Stimulated activated CD4-positive, alpha-beta T cell treated with anti-CD3 and anti-CD28 coated beads, Interleukin-4, amount 100 ng/mL, for 24 hours (primary cell): ENCODE data around the gene CD58.
"Not testable (repeated sequence)": the region's sequence is repeated elsewhere in the genome, so short reads cannot be mapped to it uniquely, and the experiment has no call there.

Experiments
- DNase-seq: peaks from one replicate; pipeline ENCODE4 v3.0.0-alpha.2; 2020

Gene CD58

DNA sequence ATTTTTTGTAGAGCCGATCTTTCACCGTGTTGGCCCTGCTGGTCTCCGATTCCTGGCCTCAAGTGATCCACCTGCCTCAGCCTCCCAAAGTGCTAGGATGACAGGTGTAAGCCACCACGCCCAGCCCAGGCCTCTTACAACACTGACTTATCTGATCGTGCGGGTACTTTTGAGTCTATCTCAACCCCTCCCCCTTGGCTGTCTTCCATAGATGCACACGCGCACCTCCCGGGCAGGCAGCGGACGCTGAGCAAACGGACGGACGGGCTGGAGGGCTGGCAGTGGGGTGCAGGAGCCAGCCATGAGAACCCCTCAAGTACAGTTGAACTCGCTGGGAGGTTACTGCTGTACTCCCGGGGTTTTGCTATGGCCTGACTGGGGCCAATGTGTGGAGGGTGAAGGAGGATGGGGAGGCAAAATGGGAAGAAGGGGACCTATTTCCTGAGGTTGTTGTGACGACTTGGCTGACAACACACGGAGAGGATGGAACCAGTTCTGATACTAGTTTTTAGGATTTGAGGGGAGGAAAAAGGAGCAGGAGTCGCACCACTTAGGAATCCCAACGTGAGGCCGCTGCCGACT lies 959 bp downstream of the CD58 start:
- peak; percentile 45 for DNase-seq

DNA sequence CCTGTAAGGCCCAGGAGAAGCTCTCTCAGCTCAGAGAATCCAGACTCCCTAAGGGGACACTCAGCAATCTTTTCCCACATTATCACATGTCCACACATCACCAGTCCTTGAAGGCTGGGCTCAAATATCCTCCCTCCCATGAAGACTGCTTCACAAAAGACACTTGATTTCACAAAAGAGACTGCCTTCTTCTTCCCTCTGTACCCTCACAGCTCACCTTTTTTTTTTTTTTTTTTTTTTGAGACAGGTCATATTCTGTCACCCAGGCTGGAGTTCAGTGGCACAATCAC lies 1.5 kb downstream of the CD58 start:
- DNase-seq, result no peak

DNA sequence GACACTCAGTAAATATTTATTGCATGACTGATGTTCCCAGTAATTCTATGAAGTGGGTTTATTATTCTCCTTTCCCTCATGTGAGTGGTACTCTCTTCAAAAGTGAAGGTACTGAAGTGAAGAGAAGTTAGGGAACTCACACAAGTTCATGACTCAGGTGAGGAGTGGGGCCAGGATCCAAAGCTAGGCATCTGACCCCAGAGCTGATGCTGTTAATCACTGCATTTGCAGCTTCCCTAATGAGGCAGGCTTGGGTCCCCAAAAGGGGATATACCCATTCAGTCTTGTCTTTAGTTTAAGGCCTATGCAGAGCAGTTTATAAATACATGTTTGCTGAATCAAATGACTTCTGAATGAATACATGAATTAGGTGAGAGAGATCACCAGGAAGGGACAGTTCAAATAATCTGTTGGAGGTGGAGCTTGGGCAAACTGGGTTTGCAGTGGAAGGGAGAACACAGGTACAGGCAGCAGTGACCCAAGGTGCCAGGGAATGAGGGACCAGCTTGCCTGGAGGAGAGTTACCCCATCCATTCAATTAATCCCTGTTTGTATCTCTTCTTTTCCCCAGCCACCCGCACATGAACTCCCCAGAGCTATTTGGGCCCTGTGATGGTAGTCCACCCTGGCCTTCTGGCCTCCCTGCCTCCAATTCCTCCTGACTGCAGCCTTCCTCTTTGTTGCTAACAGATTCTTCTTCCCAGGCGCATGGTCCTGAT lies 2.0 kb downstream of the CD58 start:
- DNase-seq, result no peak

DNA sequence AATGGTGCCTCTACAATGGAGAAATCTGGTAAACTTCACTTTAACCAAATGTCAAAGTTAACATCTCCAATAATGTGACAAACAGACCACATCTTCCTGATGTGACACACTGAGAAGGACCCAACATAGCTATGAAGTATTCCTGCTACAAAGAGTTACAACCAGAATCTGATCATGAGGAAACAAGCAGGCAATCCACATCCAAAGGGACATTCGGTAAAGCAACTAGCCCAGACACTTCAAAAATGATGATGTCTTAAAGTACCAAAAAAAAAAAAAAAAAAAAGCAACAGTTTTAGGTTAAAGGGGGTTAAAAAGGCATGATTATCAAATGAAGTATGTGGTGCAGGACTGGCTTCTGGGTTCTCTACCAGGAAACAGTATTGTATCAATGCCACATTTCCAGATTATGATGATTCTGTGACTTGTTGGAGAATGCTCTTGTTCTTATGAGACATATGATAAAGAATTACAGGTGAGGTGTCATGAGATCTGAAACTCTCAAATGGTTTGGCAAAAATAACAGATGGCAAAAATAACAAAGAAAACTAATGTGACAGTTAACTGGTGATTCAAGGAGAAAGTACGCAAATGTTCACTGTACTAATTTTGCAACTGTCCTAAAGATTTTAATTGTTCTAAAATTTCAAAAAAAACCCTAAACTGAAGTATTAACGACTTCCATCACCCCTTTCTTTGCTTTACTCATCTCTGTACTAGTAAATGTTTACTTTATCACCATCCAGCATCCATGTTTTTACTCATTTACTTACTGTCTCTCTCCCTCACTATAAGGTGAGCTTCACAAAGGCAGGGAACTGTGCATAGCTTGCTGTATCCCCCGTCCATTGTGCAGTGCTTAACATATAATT lies 2.8 kb downstream of the CD58 start:
- no peak for DNase-seq

DNA sequence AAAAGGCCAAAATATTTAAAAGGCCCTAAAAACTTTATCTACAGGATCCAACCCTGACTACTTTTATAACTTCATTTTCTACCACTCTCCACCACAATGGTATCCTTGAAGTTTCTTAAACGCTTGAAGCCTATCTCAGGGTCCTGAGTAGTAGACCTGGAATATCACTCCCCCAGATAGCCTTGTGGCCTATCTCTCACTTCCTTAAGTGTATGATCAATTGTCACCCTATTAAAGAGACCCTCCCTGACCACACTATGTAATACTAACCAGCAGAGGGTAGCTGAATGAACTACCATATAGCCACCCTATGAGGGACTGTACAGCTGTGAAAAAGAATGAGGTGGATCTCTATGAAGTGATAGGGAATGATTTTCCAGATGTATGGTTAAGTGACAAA lies 5.6 kb downstream of the CD58 start:
- no peak for DNase-seq

DNA sequence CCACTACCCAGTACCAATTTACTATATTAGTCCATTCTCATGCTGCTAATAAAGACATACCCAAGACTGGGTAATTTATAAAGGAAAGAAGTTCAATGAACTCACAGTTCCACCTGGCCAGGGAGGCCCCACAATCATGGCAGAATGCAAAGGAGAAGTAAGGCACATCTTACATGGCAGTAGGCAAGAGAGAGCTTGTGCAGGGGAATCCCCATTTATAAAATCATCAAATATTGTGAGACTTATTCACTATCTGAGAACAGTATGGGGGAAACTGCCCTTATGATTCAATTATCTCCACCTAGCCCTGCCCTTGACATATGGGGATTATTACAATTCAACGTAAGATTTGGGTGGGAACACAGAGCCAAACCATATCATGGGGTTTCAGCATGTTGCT lies 6.4 kb downstream of the CD58 start:
- no peak for DNase-seq

DNA sequence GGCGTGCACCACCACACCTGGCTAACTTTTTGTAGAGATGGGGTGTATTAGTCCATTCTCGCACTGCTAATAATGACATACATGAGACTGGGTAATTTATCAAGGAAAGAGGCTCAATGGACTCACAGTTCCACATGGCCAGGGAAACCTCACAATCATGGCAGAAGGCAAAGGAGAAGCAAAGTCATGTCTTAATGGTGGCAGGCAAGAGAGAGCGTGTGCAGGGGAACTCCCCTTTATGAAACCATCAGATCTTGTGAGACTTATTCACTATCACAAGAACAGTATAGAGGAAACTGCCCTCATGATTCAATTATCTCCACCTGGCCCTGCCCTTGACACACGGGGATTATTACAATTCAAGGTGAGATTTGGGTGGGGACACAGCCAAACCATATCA lies 8.4 kb downstream of the CD58 start:
- DNase-seq, result not testable (repeated sequence)

DNA sequence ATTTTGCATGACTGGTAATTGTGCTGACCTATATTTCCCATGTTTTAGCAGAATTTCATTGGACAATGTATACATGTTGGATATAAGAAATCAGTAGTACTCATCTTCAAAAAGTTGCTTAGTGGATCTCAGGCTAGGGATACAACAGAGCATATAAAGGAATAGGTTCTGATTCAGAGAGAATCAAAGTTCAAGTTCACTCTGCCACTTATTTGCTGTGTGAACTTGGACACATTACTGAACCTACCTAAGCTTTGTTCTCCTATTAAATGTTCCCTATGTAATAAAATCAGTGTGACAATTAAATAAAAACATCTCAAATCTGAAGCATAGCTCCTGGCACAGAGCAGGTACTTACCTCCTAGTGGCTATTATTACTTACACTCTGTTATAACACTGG lies 9.3 kb downstream of the CD58 start:
- no peak for DNase-seq

DNA sequence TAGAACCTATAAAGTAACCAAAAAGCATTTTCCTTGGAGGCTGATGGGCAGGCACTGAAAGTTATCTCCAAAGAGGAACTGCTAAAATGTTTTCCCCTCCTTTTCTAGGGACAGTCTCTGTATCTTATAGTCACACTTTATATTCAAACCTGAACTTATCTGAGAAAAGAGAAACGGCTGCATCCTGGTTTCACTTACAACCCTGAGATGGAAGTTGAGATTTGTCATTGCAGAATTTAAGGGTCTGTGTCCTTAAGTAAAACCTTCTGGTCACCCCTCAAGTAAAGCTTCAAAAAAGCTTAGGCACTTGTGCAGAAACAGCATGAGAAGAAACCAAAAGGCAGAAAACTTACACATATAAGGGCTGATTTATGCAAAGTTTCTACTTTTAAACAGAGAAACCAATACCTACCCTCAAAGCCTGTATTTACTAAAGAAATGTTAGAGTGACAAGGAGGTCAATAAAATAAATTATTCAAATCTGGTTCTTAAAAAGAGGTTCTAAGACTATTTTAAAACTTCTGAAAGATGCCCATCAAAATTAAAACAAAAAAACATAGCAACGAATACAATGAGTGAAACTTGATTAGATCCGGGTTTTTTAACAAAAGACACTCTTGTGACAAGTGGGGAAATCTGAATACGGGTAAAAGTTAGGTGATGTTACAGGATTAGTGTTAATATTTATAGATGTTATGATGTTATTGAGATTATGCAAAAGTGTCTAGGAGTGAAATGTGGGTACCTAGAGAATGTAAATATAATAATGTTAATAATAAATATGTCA lies 9.9 kb downstream of the CD58 start:
- DNase-seq, result no peak

DNA sequence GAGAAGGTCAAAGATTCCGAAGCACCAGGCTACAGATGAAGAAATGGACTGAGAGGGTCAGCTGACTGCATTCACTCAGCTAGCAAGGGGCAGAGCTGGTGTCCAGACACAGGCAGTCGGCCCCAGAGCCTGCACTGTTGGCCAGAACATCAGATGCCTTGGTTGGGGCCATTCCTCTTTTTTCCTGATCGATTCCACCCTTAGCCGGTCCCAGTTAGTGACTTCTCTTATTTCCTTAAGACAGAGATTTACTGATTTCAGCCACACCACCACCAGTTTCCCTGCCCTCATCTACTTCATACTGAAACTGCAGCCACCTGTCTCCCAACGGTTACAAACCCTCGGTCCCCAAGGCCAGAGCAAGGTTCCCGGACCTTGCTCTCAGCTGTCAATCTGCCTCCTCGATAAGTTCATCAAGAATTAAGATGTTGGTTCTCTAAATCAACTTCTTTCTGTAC lies 11.5 kb downstream of the CD58 start:
- no peak for DNase-seq

DNA sequence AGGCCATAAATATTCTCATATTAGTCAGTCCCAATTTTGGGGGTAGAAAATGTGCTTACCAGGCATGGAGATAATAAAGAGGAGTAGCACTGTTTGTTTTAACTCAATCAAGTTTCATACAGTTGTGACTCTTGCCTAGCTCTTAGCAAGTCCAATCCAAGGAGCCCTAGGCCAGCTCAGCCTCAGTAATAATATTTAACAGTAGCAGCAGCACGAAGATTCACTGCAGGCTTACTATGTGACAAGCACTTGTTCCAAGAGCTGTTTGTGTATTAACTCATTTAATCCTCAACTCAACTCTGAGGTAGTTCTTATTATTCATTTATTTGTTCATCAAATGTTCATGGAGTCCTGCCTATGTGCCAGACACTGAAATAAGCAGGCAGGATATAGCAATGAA lies 12.3 kb downstream of the CD58 start:
- no peak for DNase-seq

DNA sequence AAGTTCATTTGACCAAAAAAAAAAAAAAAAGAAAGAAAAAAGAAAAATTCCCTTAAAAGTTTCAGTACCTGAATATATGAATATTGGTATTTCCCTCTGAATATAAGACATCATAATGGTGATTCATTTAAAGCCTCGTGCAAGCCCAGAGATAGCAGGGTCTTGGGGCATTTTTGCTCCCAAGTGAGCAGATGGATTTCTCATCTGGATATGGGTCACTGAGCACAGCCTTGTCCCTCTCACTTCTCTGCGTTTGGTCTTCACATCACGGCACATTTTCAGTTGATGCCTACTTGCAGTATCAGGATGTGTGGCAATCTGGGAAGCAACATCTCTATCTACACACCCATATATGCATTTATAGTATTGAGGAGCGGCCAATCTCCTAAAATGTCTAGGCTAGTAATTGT lies 12.7 kb downstream of the CD58 start:
- no peak for DNase-seq

DNA sequence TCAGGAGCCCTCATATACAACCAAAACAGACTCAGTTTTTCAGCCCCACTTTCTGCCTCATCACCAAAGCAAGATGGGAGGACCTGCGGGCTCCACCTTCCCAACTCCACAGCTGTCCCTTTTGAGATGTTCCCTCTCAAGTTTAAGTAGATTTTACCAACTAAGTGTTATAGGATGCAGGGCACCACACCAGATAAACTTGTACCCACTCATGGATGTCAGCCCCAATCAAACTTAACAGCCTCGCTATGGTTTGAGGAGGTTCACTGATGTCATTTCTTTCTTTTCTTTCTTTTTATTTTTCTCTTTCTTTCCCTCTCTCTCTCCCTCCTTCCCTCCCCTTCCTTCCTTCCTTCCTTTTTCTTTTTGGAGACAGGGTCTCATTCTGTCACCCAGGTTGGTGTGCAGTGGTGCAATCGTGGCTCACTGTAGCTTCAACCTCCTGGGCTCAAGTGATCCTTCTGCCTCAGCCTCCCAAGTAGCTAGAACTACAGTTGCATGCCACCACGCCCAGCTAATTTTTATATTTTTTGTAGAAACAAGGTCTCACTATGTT lies 13.4 kb downstream of the CD58 start:
- no peak for DNase-seq

DNA sequence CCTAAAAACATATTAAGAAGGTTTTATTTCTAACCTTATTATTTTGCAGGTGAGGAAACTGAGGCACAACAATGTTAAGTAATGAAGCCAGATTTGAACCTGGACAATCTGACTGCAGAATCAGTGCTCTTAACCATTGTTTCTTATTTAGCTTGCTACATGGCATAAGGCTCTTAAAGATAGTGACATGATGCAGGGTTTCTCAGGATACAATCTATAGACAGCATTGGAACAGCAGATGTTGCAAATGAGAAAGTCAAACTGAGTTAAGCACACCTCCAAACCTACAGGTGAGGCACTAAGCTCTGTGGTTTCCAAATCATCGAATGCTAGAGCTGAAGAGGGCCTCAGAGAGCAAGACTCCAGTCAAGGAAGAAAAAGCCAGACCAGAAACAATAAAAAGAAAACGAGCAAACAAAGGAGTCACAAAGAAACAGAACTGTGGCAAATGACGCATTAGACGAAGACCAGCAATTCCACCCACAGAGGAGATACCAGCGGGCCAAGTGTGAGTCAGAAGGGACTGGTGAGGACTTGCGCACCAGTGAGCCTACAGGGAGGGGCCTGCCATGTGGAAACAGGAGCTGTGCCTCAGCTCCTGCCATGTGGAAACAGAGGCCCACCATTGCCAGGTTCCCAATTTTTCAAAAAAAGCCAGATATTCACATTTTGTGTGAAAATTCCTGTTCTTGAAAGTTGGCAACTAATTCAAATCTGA lies 14.4 kb downstream of the CD58 start:
- DNase-seq, result peak; percentile 83

DNA sequence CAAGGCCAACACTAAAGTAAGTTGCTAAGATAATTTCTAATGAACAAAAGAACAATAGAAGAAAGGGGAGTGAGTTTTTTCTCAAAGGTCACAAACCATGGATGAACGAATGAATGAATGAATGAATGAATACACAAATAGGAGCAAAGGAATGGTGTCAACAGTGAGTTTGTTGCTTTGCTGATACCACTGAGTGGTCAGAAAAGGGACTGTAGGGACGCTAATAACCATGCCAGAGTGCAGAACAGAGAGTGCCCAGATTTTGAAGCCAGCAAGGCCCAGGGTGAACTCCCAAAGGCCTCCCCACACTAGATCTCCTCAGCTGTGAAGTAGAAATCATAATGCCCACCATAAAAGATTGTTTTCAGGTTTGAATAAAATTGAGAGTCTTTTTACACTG lies 15.9 kb downstream of the CD58 start:
- no peak for DNase-seq

DNA sequence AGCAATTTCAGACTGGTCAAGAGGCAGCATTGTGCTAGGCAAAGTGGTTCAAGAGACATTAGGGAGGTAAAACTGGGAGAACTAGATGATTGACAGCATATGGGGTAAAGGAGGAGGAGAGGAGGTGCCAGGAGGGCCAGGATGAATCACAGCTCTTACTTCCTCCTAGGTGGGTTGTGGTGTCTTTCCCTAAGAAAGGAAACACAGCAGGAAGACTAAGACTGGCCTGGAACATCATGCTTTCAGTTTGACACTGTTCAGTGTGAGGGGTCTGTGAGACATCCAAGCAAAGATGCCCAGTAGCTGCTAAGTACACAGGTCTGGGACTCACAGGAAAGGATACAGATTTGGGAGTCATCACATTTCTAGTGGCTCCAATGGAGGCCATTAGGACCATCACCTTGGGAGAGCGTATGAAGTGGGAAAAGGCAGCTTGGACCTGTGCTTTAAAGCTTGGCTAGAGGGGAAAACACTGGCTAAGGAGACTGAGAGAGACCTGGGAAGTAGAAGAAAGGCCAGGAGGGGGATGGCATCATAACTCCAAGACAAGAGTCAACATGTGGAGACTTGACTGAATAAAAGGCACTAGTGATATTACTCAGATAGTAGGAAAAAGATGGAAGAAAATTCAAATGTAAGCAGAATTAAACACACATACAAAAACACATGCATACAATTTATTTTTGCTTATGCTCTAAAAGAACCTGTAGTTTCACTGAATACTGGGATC lies 17.3 kb downstream of the CD58 start:
- DNase-seq, result no peak

DNA sequence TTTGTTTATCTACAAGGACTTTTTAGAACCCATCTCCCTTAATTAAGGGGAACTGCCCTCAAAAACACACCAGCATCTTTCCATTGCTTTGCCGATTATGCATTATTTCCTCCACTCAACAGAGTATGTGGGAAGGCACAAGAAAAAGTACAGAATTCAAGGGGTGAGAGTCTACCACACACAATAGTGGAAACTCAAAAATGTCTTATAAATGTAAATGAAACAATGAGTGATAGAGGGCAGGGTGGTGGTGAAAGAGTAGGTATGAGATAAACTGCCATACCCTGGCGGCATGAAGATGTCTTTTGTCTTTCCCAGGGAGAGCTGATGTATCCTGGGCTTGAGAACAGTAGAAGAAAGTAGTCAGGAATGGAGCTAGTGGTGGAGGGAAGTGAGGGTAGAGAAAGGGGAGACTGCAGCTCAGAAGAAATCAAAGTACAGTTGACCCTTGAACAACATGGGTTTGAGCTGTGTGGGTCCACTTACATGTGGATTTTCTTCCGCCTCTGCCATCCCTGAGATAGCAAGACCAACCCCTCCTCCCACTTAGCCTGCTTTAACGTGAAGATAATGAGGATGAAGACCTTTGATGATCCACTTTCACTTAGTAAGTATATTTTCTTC lies 24.4 kb downstream of the CD58 start:
- no peak for DNase-seq

DNA sequence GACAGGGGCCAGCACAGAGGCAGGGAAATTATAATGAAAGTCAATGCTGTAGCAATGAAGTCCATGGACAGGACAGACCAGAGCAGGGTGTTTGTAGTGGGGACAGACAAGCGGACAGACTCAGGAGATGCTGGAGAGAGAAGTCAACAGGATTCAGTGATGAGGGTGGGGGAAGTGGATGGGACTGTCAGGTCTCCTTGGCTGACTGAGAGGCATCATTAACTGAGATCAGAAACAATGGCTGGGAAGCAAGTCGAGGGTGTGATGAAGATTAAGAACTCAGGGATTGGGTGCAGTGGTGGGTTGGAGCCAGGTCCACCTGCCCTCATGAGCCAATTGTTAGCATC lies 25.5 kb downstream of the CD58 start:
- no peak for DNase-seq

DNA sequence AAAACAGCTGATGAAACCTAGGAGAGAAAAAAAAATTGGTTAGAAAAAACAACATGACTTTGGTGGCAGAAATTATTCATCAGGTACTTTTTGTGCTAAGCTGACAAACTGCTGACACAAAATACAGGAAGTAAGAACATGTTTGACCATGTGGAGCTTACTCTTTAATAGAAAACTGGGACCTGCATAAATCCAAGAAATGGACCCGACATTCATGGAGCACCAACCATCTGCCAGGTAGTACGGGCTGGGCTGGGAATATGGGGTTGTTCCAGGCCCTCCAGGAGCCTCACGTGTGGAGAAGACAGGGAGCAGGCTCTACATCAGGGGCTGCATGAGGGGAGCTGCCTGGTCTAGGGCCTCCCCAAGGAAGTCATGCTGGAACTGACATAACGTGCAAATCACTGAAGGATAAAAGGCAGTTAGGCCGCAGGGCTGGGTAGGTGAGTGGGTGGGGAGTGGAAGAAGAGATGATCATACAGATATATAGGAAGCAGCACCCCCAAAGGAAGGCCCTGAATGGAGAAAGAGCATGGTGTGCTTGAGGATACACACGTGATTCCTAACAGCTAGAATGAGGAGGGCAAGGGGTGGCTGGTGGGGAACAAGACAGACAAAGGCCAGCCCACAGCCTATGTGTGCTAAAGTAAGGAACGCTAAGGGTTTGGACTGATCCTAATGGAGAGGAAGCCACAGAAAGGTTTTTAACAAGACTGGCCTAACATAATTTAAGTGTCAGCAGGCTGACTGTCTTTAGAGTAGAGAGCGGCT lies 26.1 kb downstream of the CD58 start:
- DNase-seq, result no peak

DNA sequence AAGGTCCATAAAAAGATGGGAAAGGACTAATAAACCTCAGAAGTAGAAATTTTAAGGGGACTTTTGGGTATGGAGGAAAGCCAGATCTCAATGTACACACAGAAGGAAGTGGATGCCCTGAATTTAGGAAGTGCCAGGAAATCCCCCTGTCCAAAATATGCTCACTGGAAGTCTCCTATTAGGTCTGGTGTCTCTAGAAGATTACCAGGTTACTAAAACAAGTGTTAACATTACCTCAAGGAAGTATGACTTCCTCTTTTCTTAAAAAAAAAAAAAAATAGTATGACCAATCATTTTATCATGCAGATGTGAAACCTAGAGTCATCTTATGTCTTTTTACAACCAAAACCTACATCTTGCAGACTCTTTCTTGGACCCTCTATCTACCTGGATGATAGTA lies 30.7 kb downstream of the CD58 start:
- DNase-seq, result no peak

DNA sequence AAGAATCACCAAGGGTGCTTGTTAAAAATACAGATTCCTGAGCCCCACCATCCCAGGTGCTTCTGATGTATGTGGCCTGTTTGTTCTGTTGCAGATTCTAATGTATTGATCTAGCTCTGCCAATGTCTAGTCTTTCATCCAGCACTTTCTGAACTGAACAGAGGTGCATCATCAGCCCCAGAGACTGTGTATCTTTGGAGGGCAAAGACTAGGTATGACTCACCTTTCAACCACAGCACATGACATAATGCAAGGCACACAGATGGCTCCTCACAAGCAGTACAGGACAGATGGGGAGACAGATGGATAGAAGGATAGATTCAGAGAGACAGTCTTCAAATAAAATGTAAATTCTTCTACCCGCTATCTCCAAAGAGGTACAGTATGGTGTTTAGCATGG lies 32.3 kb downstream of the CD58 start:
- DNase-seq, result peak; percentile 57
